Loucy (cell line): Measurements from ENCODE around the gene FKBP9.

Source experiments
- H2AFZ ChIP-seq: fragments of 200-600 bp; sonication (generic); 2 replicates; pipeline ENCODE4 v1.6.0; 2016; ENCODE audit warnings: antibody characterized with exemption, mild to moderate bottlenecking, low read length, moderate library complexity
- H3F3A ChIP-seq: fragments of 200-600 bp; 2 replicates; pipeline ENCODE4 v1.6.0; 2016; ENCODE audit warnings: antibody characterized with exemption, low read depth, mild to moderate bottlenecking
- H3K27me3 ChIP-seq: fragments of 200-600 bp; sonication (generic); 2 replicates; pipeline ENCODE4 v1.6.1; 2014; ENCODE audit warnings: low read length, mild to moderate bottlenecking; ENCODE audit not compliant: insufficient read depth, poor library complexity, severe bottlenecking
- H3K36me3 ChIP-seq: fragments of 200-600 bp; sonication (generic); 2 replicates; pipeline ENCODE4 v1.6.1; 2016; ENCODE audit warnings: low read length; ENCODE audit not compliant: insufficient read depth
- H3K4me1 ChIP-seq: fragments of 200-600 bp; sonication (generic); 2 replicates; pipeline ENCODE4 v1.5.1; 2014; ENCODE audit warnings: low read length, mild to moderate bottlenecking; ENCODE audit not compliant: insufficient read depth, poor library complexity, severe bottlenecking
- H3K4me2 ChIP-seq: fragments of 200-600 bp; sonication (generic); 2 replicates; pipeline ENCODE4 v1.6.0; 2014; ENCODE audit warnings: antibody characterized with exemption, low read length, low read depth, mild to moderate bottlenecking; ENCODE audit not compliant: poor library complexity, severe bottlenecking
- H3K4me3 ChIP-seq: fragments of 200-600 bp; sonication (generic); 2 replicates; pipeline ENCODE4 v1.5.1; 2014; ENCODE audit warnings: low read length, mild to moderate bottlenecking, mixed read lengths; ENCODE audit not compliant: poor library complexity, severe bottlenecking
- H3K79me2 ChIP-seq: fragments of 200-600 bp; sonication (generic); 2 replicates; pipeline ENCODE4 v1.6.1; 2014; ENCODE audit warnings: low read length; ENCODE audit not compliant: insufficient read depth
- H3K9ac ChIP-seq: fragments of 200-600 bp; sonication (generic); 2 replicates; pipeline ENCODE4 v1.6.0; 2014; ENCODE audit warnings: mild to moderate bottlenecking, low read depth, low read length, moderate library complexity; ENCODE audit not compliant: poor library complexity, severe bottlenecking
- H3K9me2 ChIP-seq: fragments of 200-600 bp; sonication (generic); replicated peaks from 2 replicates; pipeline ENCODE4 v1.6.1; 2016; ENCODE audit warnings: low read depth, low read length, mixed read lengths
- H3K9me3 ChIP-seq: fragments of 200-600 bp; sonication (generic); 2 replicates; pipeline ENCODE4 v1.6.1; 2014; ENCODE audit warnings: mild to moderate bottlenecking, antibody characterized with exemption, low read length, low read depth; ENCODE audit not compliant: insufficient read depth
- H4K20me1 ChIP-seq: fragments of 200-600 bp; sonication (generic); 2 replicates; pipeline ENCODE4 v1.6.0; 2014; ENCODE audit warnings: antibody characterized with exemption, low read length, mild to moderate bottlenecking; ENCODE audit not compliant: insufficient read depth, poor library complexity, severe bottlenecking
- CTCF ChIP-seq: fragments of 200-600 bp; sonication (generic); conservative IDR thresholded peaks from 2 replicates; pipeline ENCODE4 v1.5.1; 2014; ENCODE audit warnings: mild to moderate bottlenecking, antibody characterized with exemption, low read length
- EZH2phosphoT487 ChIP-seq: fragments of 200-600 bp; IDR thresholded peaks from 2 replicates; pipeline ENCODE4 v1.6.1; 2018; ENCODE audit warnings: antibody characterized with exemption, mild to moderate bottlenecking, moderate library complexity, borderline replicate concordance

FKBP9 gene

GRCh38 chr7:32957326-32958045 lies at the start of gene FKBP9:
Gene FKBP9 (plus strand): TSS chr7:32957440. CDS start chr7:32957574, 134 bp downstream.
- Histone ChIP-seq H4K20me1 (no peaks in the 10 kb centered on the region), H3K4me1 (no peaks in the 10 kb centered on the region), H3K4me2 (no peak within 1 kb of the TSS), H3K9me3 (no peaks in the 10 kb centered on the region), H3K79me2 (no peaks in the 10 kb centered on the region), H3K36me3 (no peaks in the 10 kb centered on the region), H3K9ac (no peak within 1 kb of the TSS), H3K27me3 (no peaks in the 10 kb centered on the region), H2AFZ (no peak within 1 kb of the TSS), H3F3A (no peaks in the 10 kb centered on the region), H3K4me3 (no peak within 1 kb of the TSS), H3K9me2 (no peaks in the 10 kb centered on the region)
- TF ChIP-seq CTCF (no peak), EZH2phosphoT487 (no peak)

- Histone ChIP-seq H3K4me3 (no peak overlapping the region), H3K9ac (no peak overlapping the region), H3K4me1 (peaks cover 2% of the 10 kb centered on the region), H3F3A (no peaks in the 10 kb centered on the region), H3K27me3 (no peaks in the 10 kb centered on the region), H3K36me3 (no peaks in the 10 kb centered on the region), H3K9me3 (no peaks in the 10 kb centered on the region), H2AFZ (no peak overlapping the region), H3K9me2 (no peaks in the 10 kb centered on the region), H4K20me1 (no peaks in the 10 kb centered on the region), H3K79me2 (no peaks in the 10 kb centered on the region), H3K4me2 (no peak overlapping the region)
- TF ChIP-seq EZH2phosphoT487 = no peak
- TF ChIP-seq CTCF = no peak
Measured at GRCh38 chr7:32910195-32910594, 47.0 kb upstream of the FKBP9 start.

GRCh38 chr7:32914184-32914583 lies 43.1 kb upstream of the FKBP9 start:
- Histone ChIP-seq H2AFZ (no peak overlapping the region), H3K9me3 (no peaks in the 10 kb centered on the region), H3K9me2 (no peaks in the 10 kb centered on the region), H3K4me3 (no peak overlapping the region), H3F3A (no peaks in the 10 kb centered on the region), H3K9ac (no peak overlapping the region), H3K36me3 (no peaks in the 10 kb centered on the region), H4K20me1 (no peaks in the 10 kb centered on the region), H3K27me3 (no peaks in the 10 kb centered on the region), H3K4me2 (no peak overlapping the region), H3K4me1 (no peaks in the 10 kb centered on the region), H3K79me2 (no peaks in the 10 kb centered on the region)
- no peak for TF ChIP-seq EZH2phosphoT487
- peak; percentile 22; the same call in 1 of the 2 replicates for TF ChIP-seq CTCF
